Measurements from ENCODE around the gene RLF. TPM values are rescaled to one million over a fixed set of nuclear protein-coding genes. Genes with fewer than 3 reads are reported as not detected.

Gene RLF
- total RNA-seq (2014; rRNA removed; shearing (Covaris generic)), result 19.6 and 36.7 TPM in 2 replicates

GRCh38 chr1:40161125-40161887 lies at the start of gene RLF:
Gene RLF, plus strand, starts transcription at chr1:40161387. Its CDS starts 13 bp downstream, at chr1:40161400.
- Histone ChIP-seq H3K4me3 (ENCODE audit: insufficient read depth, low read depth, low read length) (peak within 1 kb of the TSS; percentile 98), H3K36me3 (replicated peaks; ENCODE audit: control insufficient read depth, insufficient read depth, low read length) (no peaks in the 10 kb centered on the region), H3K27me3 (ENCODE audit: control insufficient read depth, insufficient read depth, low read length) (no peaks in the 10 kb centered on the region; the same call in 1 of the 2 replicates)
- peak; percentile 96 for DNase-seq

GRCh38 chr1:40114400-40114799 lies 46.8 kb upstream of the RLF start:
- H3K27me3 ChIP-seq (ENCODE audit: control insufficient read depth, insufficient read depth, low read length), result peaks cover 2% of the 10 kb centered on the region; the same call in 1 of the 2 replicates
- no peak overlapping the region for H3K4me3 ChIP-seq (ENCODE audit: insufficient read depth, low read depth, low read length)
- DNase-seq, result no peak
- no peaks in the 10 kb centered on the region for H3K36me3 ChIP-seq (replicated peaks; ENCODE audit: control insufficient read depth, insufficient read depth, low read length)

- no peak for DNase-seq
- no peak overlapping the region for H3K4me3 ChIP-seq (ENCODE audit: insufficient read depth, low read depth, low read length)
These were observed 41.1 kb upstream of the RLF start for GRCh38 chr1:40120128-40120527.

GRCh38 chr1:40122855-40123254 lies 38.3 kb upstream of the RLF start:
- H3K27me3 ChIP-seq (ENCODE audit: control insufficient read depth, insufficient read depth, low read length), result peaks cover 2% of the 10 kb centered on the region; the same call in 1 of the 2 replicates
- DNase-seq, result no peak
- no peaks in the 10 kb centered on the region for H3K36me3 ChIP-seq (replicated peaks; ENCODE audit: control insufficient read depth, insufficient read depth, low read length)
- H3K4me3 ChIP-seq (ENCODE audit: insufficient read depth, low read depth, low read length), result no peak overlapping the region

More at GRCh38 chr1:40120128-40120527, 41.1 kb upstream of the RLF start:
- peaks cover 3% of the 10 kb centered on the region; the same call in 1 of the 2 replicates for H3K27me3 ChIP-seq (ENCODE audit: control insufficient read depth, insufficient read depth, low read length)
- H3K36me3 ChIP-seq (replicated peaks; ENCODE audit: control insufficient read depth, insufficient read depth, low read length), result no peaks in the 10 kb centered on the region

- H3K27me3 ChIP-seq (ENCODE audit: control insufficient read depth, insufficient read depth, low read length), result no peaks in the 10 kb centered on the region
- H3K4me3 ChIP-seq (ENCODE audit: insufficient read depth, low read depth, low read length), result no peak overlapping the region
These were observed 30.3 kb upstream of the RLF start for GRCh38 chr1:40130892-40131291.

GRCh38 chr1:40132383-40133311 lies 28.5 kb upstream of the RLF start:
- DNase-seq, result peak; percentile 19
- Histone ChIP-seq H3K4me3 (ENCODE audit: insufficient read depth, low read depth, low read length) (no peak overlapping the region), H3K36me3 (replicated peaks; ENCODE audit: control insufficient read depth, insufficient read depth, low read length) (no peaks in the 10 kb centered on the region), H3K27me3 (ENCODE audit: control insufficient read depth, insufficient read depth, low read length) (no peaks in the 10 kb centered on the region)

More at GRCh38 chr1:40130892-40131291, 30.3 kb upstream of the RLF start:
- no peaks in the 10 kb centered on the region for H3K36me3 ChIP-seq (replicated peaks; ENCODE audit: control insufficient read depth, insufficient read depth, low read length)
- DNase-seq, result no peak

GRCh38 chr1:40133312-40133665 lies 27.9 kb upstream of the RLF start:
- no peak for DNase-seq
- Histone ChIP-seq H3K36me3 (replicated peaks; ENCODE audit: control insufficient read depth, insufficient read depth, low read length) (no peaks in the 10 kb centered on the region), H3K4me3 (ENCODE audit: insufficient read depth, low read depth, low read length) (no peak overlapping the region)

GRCh38 chr1:40133839-40134238 lies 27.3 kb upstream of the RLF start:
- no peak for DNase-seq
- H3K27me3 ChIP-seq (ENCODE audit: control insufficient read depth, insufficient read depth, low read length), result no peaks in the 10 kb centered on the region
- H3K36me3 ChIP-seq (replicated peaks; ENCODE audit: control insufficient read depth, insufficient read depth, low read length), result no peaks in the 10 kb centered on the region
- no peak overlapping the region for H3K4me3 ChIP-seq (ENCODE audit: insufficient read depth, low read depth, low read length)

More at GRCh38 chr1:40133312-40133665, 27.9 kb upstream of the RLF start:
- H3K27me3 ChIP-seq (ENCODE audit: control insufficient read depth, insufficient read depth, low read length), result no peaks in the 10 kb centered on the region

- no peak for DNase-seq
- no peaks in the 10 kb centered on the region for H3K36me3 ChIP-seq (replicated peaks; ENCODE audit: control insufficient read depth, insufficient read depth, low read length)
- no peak overlapping the region for H3K4me3 ChIP-seq (ENCODE audit: insufficient read depth, low read depth, low read length)
- peaks cover 6% of the 10 kb centered on the region; the same call in 1 of the 2 replicates for H3K27me3 ChIP-seq (ENCODE audit: control insufficient read depth, insufficient read depth, low read length)
These were observed 20.8 kb upstream of the RLF start for GRCh38 chr1:40140211-40140973.

GRCh38 chr1:40141878-40142535 lies 19.2 kb upstream of the RLF start:
- Histone ChIP-seq H3K27me3 (ENCODE audit: control insufficient read depth, insufficient read depth, low read length) (peaks cover 7% of the 10 kb centered on the region; the same call in 1 of the 2 replicates), H3K4me3 (ENCODE audit: insufficient read depth, low read depth, low read length) (no peak overlapping the region), H3K36me3 (replicated peaks; ENCODE audit: control insufficient read depth, insufficient read depth, low read length) (no peaks in the 10 kb centered on the region)
- DNase-seq, result no peak

GRCh38 chr1:40143891-40144575 lies 17.2 kb upstream of the RLF start:
- DNase-seq, result peak; percentile 67
- Histone ChIP-seq H3K4me3 (ENCODE audit: insufficient read depth, low read depth, low read length) (no peak overlapping the region), H3K27me3 (ENCODE audit: control insufficient read depth, insufficient read depth, low read length) (peaks cover 9% of the 10 kb centered on the region; the same call in 1 of the 2 replicates), H3K36me3 (replicated peaks; ENCODE audit: control insufficient read depth, insufficient read depth, low read length) (no peaks in the 10 kb centered on the region)

GRCh38 chr1:40151457-40152079 lies 9.6 kb upstream of the RLF start:
- Histone ChIP-seq H3K27me3 (ENCODE audit: control insufficient read depth, insufficient read depth, low read length) (peaks cover 2% of the 10 kb centered on the region; the same call in 1 of the 2 replicates), H3K36me3 (replicated peaks; ENCODE audit: control insufficient read depth, insufficient read depth, low read length) (no peaks in the 10 kb centered on the region), H3K4me3 (ENCODE audit: insufficient read depth, low read depth, low read length) (no peak overlapping the region)
- DNase-seq, result no peak
